Dendritic cell treated with granulocyte-macrophage colony-stimulating factor and Interleukin-4, amounts not matched to agents 40 ng/mL and 50 ng/mL, for 4 days (primary cell): ENCODE data around the gene EYA3.

ENCODE experiments used
- H3K27ac Mint-ChIP-seq: one replicate; pipeline ENCODE4 v1.8.0; 2022; ENCODE audit warnings: mild to moderate bottlenecking, mixed read lengths
- H3K27me3 Mint-ChIP-seq: one replicate; pipeline ENCODE4 v1.8.0; 2022; ENCODE audit warnings: mild to moderate bottlenecking, mixed read lengths
- H3K36me3 Mint-ChIP-seq: one replicate; pipeline ENCODE4 v1.8.0; 2022; ENCODE audit warnings: low read depth, mixed read lengths
- H3K4me1 Mint-ChIP-seq: one replicate; pipeline ENCODE4 v1.8.0; 2022; ENCODE audit warnings: low read depth, mixed read lengths
- H3K4me3 Mint-ChIP-seq: one replicate; pipeline ENCODE4 v1.8.0; 2022; ENCODE audit warnings: mild to moderate bottlenecking, moderate library complexity, mixed read lengths
- H3K9me3 Mint-ChIP-seq: one replicate; pipeline ENCODE4 v1.8.0; 2022; ENCODE audit warnings: mixed read lengths
- intact Hi-C: fragments of 100-400 bp; cut with micrococcal nuclease; formaldehyde crosslinking; loops from one replicate; pipeline ENCODE4 v1.15.0; 2022

Gene EYA3

GRCh38 chr1:28123461-28123961, 35.1 kb upstream of the EYA3 start:
- Mint-ChIP-seq H3K4me1 (peaks cover 70% of the 10 kb centered on the region), H3K27me3 (no peaks in the 10 kb centered on the region), H3K36me3 (peaks cover 11% of the 10 kb centered on the region), H3K4me3 (peak overlapping the region; percentile 66), H3K9me3 (no peaks in the 10 kb centered on the region), H3K27ac (peak overlapping the region; percentile 80)
- intact Hi-C loops, result no loop called here

- H3K9me3 Mint-ChIP-seq, result no peaks in the 10 kb centered on the region
- peaks cover 11% of the 10 kb centered on the region for H3K36me3 Mint-ChIP-seq
- intact Hi-C loops, result no loop called here
- no peaks in the 10 kb centered on the region for H3K27me3 Mint-ChIP-seq
- H3K4me1 Mint-ChIP-seq, result peaks cover 69% of the 10 kb centered on the region
- no peak overlapping the region for H3K4me3 Mint-ChIP-seq
- peak overlapping the region; percentile 80 for H3K27ac Mint-ChIP-seq
These were observed 33.8 kb upstream of the EYA3 start for GRCh38 chr1:28122183-28122582.

- no peaks in the 10 kb centered on the region for H3K27me3 Mint-ChIP-seq
- peaks cover 70% of the 10 kb centered on the region for H3K4me1 Mint-ChIP-seq
- no peaks in the 10 kb centered on the region for H3K9me3 Mint-ChIP-seq
- no peak overlapping the region for H3K27ac Mint-ChIP-seq
- peaks cover 11% of the 10 kb centered on the region for H3K36me3 Mint-ChIP-seq
- intact Hi-C loops, result no loop called here
- no peak overlapping the region for H3K4me3 Mint-ChIP-seq
These were observed 31.1 kb upstream of the EYA3 start for GRCh38 chr1:28119556-28119955.

- Mint-ChIP-seq H3K36me3 (peaks cover 11% of the 10 kb centered on the region), H3K27me3 (no peaks in the 10 kb centered on the region), H3K4me3 (no peak overlapping the region), H3K4me1 (peaks cover 75% of the 10 kb centered on the region), H3K27ac (no peak overlapping the region), H3K9me3 (no peaks in the 10 kb centered on the region)
- intact Hi-C loops, result no loop called here
These were observed 30.4 kb upstream of the EYA3 start for GRCh38 chr1:28118640-28119307.

GRCh38 chr1:28115267-28115666, 26.9 kb upstream of the EYA3 start:
- Mint-ChIP-seq H3K9me3 (no peaks in the 10 kb centered on the region), H3K4me1 (peaks cover 79% of the 10 kb centered on the region), H3K27ac (peak overlapping the region; percentile 96), H3K4me3 (peak overlapping the region; percentile 26), H3K36me3 (no peaks in the 10 kb centered on the region), H3K27me3 (no peaks in the 10 kb centered on the region)
- intact Hi-C loops, result loop anchor here (1.0 kb wide), 1 partner anchor 24 kb away; no protein-coding TSS in a partner anchor

GRCh38 chr1:28114844-28115243, 26.4 kb upstream of the EYA3 start:
- intact Hi-C loops, result loop anchor here (1.0 kb wide), 1 partner anchor 24 kb away; no protein-coding TSS in a partner anchor
- peaks cover 78% of the 10 kb centered on the region for H3K4me1 Mint-ChIP-seq
- H3K27ac Mint-ChIP-seq, result peak overlapping the region; percentile 96
- H3K27me3 Mint-ChIP-seq, result no peaks in the 10 kb centered on the region
- no peaks in the 10 kb centered on the region for H3K36me3 Mint-ChIP-seq
- H3K9me3 Mint-ChIP-seq, result no peaks in the 10 kb centered on the region
- no peak overlapping the region for H3K4me3 Mint-ChIP-seq

GRCh38 chr1:28113242-28113572, 24.8 kb upstream of the EYA3 start:
- peak overlapping the region; percentile 13 for H3K4me3 Mint-ChIP-seq
- H3K9me3 Mint-ChIP-seq, result no peaks in the 10 kb centered on the region
- no peaks in the 10 kb centered on the region for H3K27me3 Mint-ChIP-seq
- H3K27ac Mint-ChIP-seq, result peak overlapping the region; percentile 96
- H3K4me1 Mint-ChIP-seq, result peaks cover 73% of the 10 kb centered on the region
- no peaks in the 10 kb centered on the region for H3K36me3 Mint-ChIP-seq
- intact Hi-C loops, result loop anchor here (1.0 to 2.0 kb wide), 2 partner anchors 14 to 23 kb away; no protein-coding TSS in a partner anchor

GRCh38 chr1:28112388-28113241, 24.2 kb upstream of the EYA3 start:
- peaks cover 73% of the 10 kb centered on the region for H3K4me1 Mint-ChIP-seq
- H3K27ac Mint-ChIP-seq, result peak overlapping the region; percentile 96
- H3K36me3 Mint-ChIP-seq, result no peaks in the 10 kb centered on the region
- no peaks in the 10 kb centered on the region for H3K27me3 Mint-ChIP-seq
- no peaks in the 10 kb centered on the region for H3K9me3 Mint-ChIP-seq
- intact Hi-C loops, result loop anchor here (1.0 to 2.0 kb wide), 2 partner anchors 14 to 22 kb away; no protein-coding TSS in a partner anchor
- H3K4me3 Mint-ChIP-seq, result peak overlapping the region; percentile 13

- peak overlapping the region; percentile 96 for H3K27ac Mint-ChIP-seq
- H3K36me3 Mint-ChIP-seq, result no peaks in the 10 kb centered on the region
- H3K9me3 Mint-ChIP-seq, result no peaks in the 10 kb centered on the region
- intact Hi-C loops, result loop anchor here (1.0 kb wide), 1 partner anchor 63 kb away; no protein-coding TSS in a partner anchor
- no peaks in the 10 kb centered on the region for H3K27me3 Mint-ChIP-seq
- peaks cover 65% of the 10 kb centered on the region for H3K4me1 Mint-ChIP-seq
- no peak overlapping the region for H3K4me3 Mint-ChIP-seq
These were observed 22.7 kb upstream of the EYA3 start for GRCh38 chr1:28111157-28111556.

GRCh38 chr1:28110555-28110954, 22.1 kb upstream of the EYA3 start:
- Mint-ChIP-seq H3K4me3 (no peak overlapping the region), H3K4me1 (peaks cover 68% of the 10 kb centered on the region), H3K9me3 (no peaks in the 10 kb centered on the region), H3K27me3 (no peaks in the 10 kb centered on the region), H3K36me3 (no peaks in the 10 kb centered on the region), H3K27ac (peak overlapping the region; percentile 96)
- intact Hi-C loops, result no loop called here

GRCh38 chr1:28109639-28110038, 21.2 kb upstream of the EYA3 start:
- Mint-ChIP-seq H3K36me3 (no peaks in the 10 kb centered on the region), H3K27ac (peak overlapping the region; percentile 96), H3K9me3 (no peaks in the 10 kb centered on the region), H3K27me3 (no peaks in the 10 kb centered on the region), H3K4me3 (no peak overlapping the region), H3K4me1 (peaks cover 71% of the 10 kb centered on the region)
- intact Hi-C loops, result no loop called here

- Mint-ChIP-seq H3K36me3 (no peaks in the 10 kb centered on the region), H3K27me3 (no peaks in the 10 kb centered on the region), H3K4me3 (no peak overlapping the region), H3K9me3 (no peaks in the 10 kb centered on the region), H3K27ac (peak overlapping the region; percentile 85), H3K4me1 (peaks cover 60% of the 10 kb centered on the region)
- intact Hi-C loops, result no loop called here
These were observed 19.6 kb upstream of the EYA3 start for GRCh38 chr1:28108001-28108400.

GRCh38 chr1:28104866-28105467, 16.6 kb upstream of the EYA3 start:
- Mint-ChIP-seq H3K4me1 (peaks cover 33% of the 10 kb centered on the region), H3K4me3 (no peak overlapping the region), H3K27ac (no peak overlapping the region), H3K27me3 (no peaks in the 10 kb centered on the region), H3K36me3 (no peaks in the 10 kb centered on the region), H3K9me3 (no peaks in the 10 kb centered on the region)
- intact Hi-C loops, result no loop called here

GRCh38 chr1:28102189-28102588, 13.8 kb upstream of the EYA3 start:
- H3K27me3 Mint-ChIP-seq, result no peaks in the 10 kb centered on the region
- H3K27ac Mint-ChIP-seq, result no peak overlapping the region
- H3K9me3 Mint-ChIP-seq, result no peaks in the 10 kb centered on the region
- H3K4me3 Mint-ChIP-seq, result no peak overlapping the region
- intact Hi-C loops, result no loop called here
- H3K4me1 Mint-ChIP-seq, result peaks cover 25% of the 10 kb centered on the region
- no peaks in the 10 kb centered on the region for H3K36me3 Mint-ChIP-seq
